SJCRH30 (cell line): ENCODE results near the gene CREB5. TPM values are rescaled to one million over a fixed set of nuclear protein-coding genes. Genes with fewer than 3 reads are reported as not detected.
"Not testable (repeated sequence)": the region's sequence is repeated elsewhere in the genome, so short reads cannot be mapped to it uniquely, and the experiment has no call there.

Source experiments
- DNase-seq, 2 experiments: peaks; one replicate each; pipeline ENCODE4 v3.0.0-alpha.2; 2015 to 2020
- H3K27ac ChIP-seq: fragments of 250-450 bp; sonication (Bioruptor Pico); 2 replicates; pipeline ENCODE4 v1.5.1; 2020; ENCODE audit warnings: mild to moderate bottlenecking, moderate library complexity
- H3K27me3 ChIP-seq: fragments of 250-450 bp; sonication (Bioruptor Pico); 2 replicates; pipeline ENCODE4 v1.5.1; 2020; ENCODE audit warnings: mild to moderate bottlenecking, moderate library complexity
- H3K36me3 ChIP-seq: fragments of 250-450 bp; sonication (Bioruptor Pico); 2 replicates; pipeline ENCODE4 v1.5.1; 2020; ENCODE audit warnings: mild to moderate bottlenecking, moderate library complexity
- H3K4me1 ChIP-seq: fragments of 250-450 bp; sonication (Bioruptor Pico); 2 replicates; pipeline ENCODE4 v1.5.1; 2020; ENCODE audit warnings: mild to moderate bottlenecking, moderate library complexity
- H3K4me3 ChIP-seq: fragments of 250-450 bp; sonication (Bioruptor Pico); 2 replicates; pipeline ENCODE4 v1.5.1; 2020; ENCODE audit warnings: mild to moderate bottlenecking, moderate library complexity
- H3K9me3 ChIP-seq: fragments of 250-450 bp; sonication (Bioruptor Pico); replicated peaks from 2 replicates; pipeline ENCODE4 v1.5.1; 2020; ENCODE audit warnings: mild to moderate bottlenecking, moderate library complexity
- total RNA-seq: library from RNA; depleted of rRNA; stranded (reverse); fragments of >200 nt; shearing (Covaris generic); gene quantifications from 2 replicates; pipeline ENCODE4 v1.2.3, GENCODE V29; 2014

CREB5 gene
- total RNA-seq, 1 experiment from 2014 or later = 20.8 TPM

- Histone ChIP-seq H3K9me3 (no peaks in the 10 kb centered on the region), H3K4me3 (no peak overlapping the region), H3K27ac (no peak overlapping the region), H3K36me3 (no peaks in the 10 kb centered on the region), H3K27me3 (no peaks in the 10 kb centered on the region), H3K4me1 (peaks cover 40% of the 10 kb centered on the region)
- no peak for DNase-seq
Measured at GRCh38 chr7:28584235-28584634, 171.9 kb downstream of the CREB5 start.

- H3K27me3 ChIP-seq = no peaks in the 10 kb centered on the region
- DNase-seq = peak; percentile 30 to 61
- peaks cover 30% of the 10 kb centered on the region for H3K4me1 ChIP-seq
- no peaks in the 10 kb centered on the region for H3K36me3 ChIP-seq
- no peak overlapping the region for H3K27ac ChIP-seq
- no peaks in the 10 kb centered on the region for H3K9me3 ChIP-seq
- H3K4me3 ChIP-seq = no peak overlapping the region
Measured at GRCh38 chr7:28586736-28587135, 174.4 kb downstream of the CREB5 start.

- Histone ChIP-seq H3K27me3 (no peaks in the 10 kb centered on the region), H3K9me3 (no peaks in the 10 kb centered on the region), H3K4me3 (no peak overlapping the region), H3K27ac (no peak overlapping the region), H3K4me1 (peaks cover 30% of the 10 kb centered on the region), H3K36me3 (no peaks in the 10 kb centered on the region)
- peak; percentile 18 to 48 for DNase-seq
Measured at GRCh38 chr7:28587211-28587610, 174.9 kb downstream of the CREB5 start.

GRCh38 chr7:28588602-28589001 lies 176.3 kb downstream of the CREB5 start:
- Histone ChIP-seq H3K9me3 (no peaks in the 10 kb centered on the region), H3K36me3 (no peaks in the 10 kb centered on the region), H3K27ac (no peak overlapping the region), H3K4me3 (no peak overlapping the region), H3K27me3 (no peaks in the 10 kb centered on the region), H3K4me1 (peaks cover 30% of the 10 kb centered on the region)
- peak; percentile 17 to 52 for DNase-seq

GRCh38 chr7:28591041-28591674 lies 178.8 kb downstream of the CREB5 start:
- no peak for DNase-seq
- Histone ChIP-seq H3K27me3 (no peaks in the 10 kb centered on the region), H3K36me3 (no peaks in the 10 kb centered on the region), H3K9me3 (no peaks in the 10 kb centered on the region), H3K4me3 (no peak overlapping the region), H3K27ac (no peak overlapping the region), H3K4me1 (peaks cover 50% of the 10 kb centered on the region)

GRCh38 chr7:28591725-28592349 lies 179.5 kb downstream of the CREB5 start:
- H3K4me1 ChIP-seq = peaks cover 43% of the 10 kb centered on the region
- no peak overlapping the region for H3K27ac ChIP-seq
- no peak for DNase-seq
- no peak overlapping the region for H3K4me3 ChIP-seq
- no peaks in the 10 kb centered on the region for H3K9me3 ChIP-seq
- H3K27me3 ChIP-seq = no peaks in the 10 kb centered on the region
- no peaks in the 10 kb centered on the region for H3K36me3 ChIP-seq

- Histone ChIP-seq H3K27me3 (no peaks in the 10 kb centered on the region), H3K27ac (no peak overlapping the region), H3K4me1 (peaks cover 35% of the 10 kb centered on the region), H3K36me3 (no peaks in the 10 kb centered on the region), H3K9me3 (no peaks in the 10 kb centered on the region), H3K4me3 (no peak overlapping the region)
- no peak for DNase-seq
Measured at GRCh38 chr7:28592861-28593260, 180.5 kb downstream of the CREB5 start.

GRCh38 chr7:28595076-28595475 lies 182.8 kb downstream of the CREB5 start:
- Histone ChIP-seq H3K27me3 (no peaks in the 10 kb centered on the region), H3K36me3 (no peaks in the 10 kb centered on the region), H3K27ac (peak overlapping the region; percentile 18), H3K4me1 (peaks cover 22% of the 10 kb centered on the region), H3K4me3 (no peak overlapping the region), H3K9me3 (no peaks in the 10 kb centered on the region)
- peak; percentile 27 to 64 for DNase-seq

- Histone ChIP-seq H3K4me1 (peaks cover 22% of the 10 kb centered on the region), H3K27me3 (no peaks in the 10 kb centered on the region), H3K36me3 (no peaks in the 10 kb centered on the region), H3K27ac (no peak overlapping the region), H3K4me3 (no peak overlapping the region), H3K9me3 (no peaks in the 10 kb centered on the region)
- peak in 1 of 2 experiments; percentile 10 for DNase-seq
Measured at GRCh38 chr7:28595801-28596200, 183.5 kb downstream of the CREB5 start.

- Histone ChIP-seq H3K9me3 (no peaks in the 10 kb centered on the region), H3K4me1 (peaks cover 22% of the 10 kb centered on the region), H3K27me3 (no peaks in the 10 kb centered on the region), H3K4me3 (no peak overlapping the region), H3K27ac (no peak overlapping the region), H3K36me3 (no peaks in the 10 kb centered on the region)
- no peak for DNase-seq
Measured at GRCh38 chr7:28596245-28596935, 184.1 kb downstream of the CREB5 start.

GRCh38 chr7:28597284-28597683 lies 185.0 kb downstream of the CREB5 start:
- H3K4me1 ChIP-seq = peaks cover 22% of the 10 kb centered on the region
- no peaks in the 10 kb centered on the region for H3K9me3 ChIP-seq
- no peaks in the 10 kb centered on the region for H3K36me3 ChIP-seq
- no peaks in the 10 kb centered on the region for H3K27me3 ChIP-seq
- no peak overlapping the region for H3K27ac ChIP-seq
- DNase-seq = no peak
- no peak overlapping the region for H3K4me3 ChIP-seq

GRCh38 chr7:28598037-28598436 lies 185.7 kb downstream of the CREB5 start:
- not testable (repeated sequence) for H3K9me3 ChIP-seq, H3K36me3 ChIP-seq, H3K4me3 ChIP-seq, H3K27ac ChIP-seq, H3K27me3 ChIP-seq, DNase-seq
- H3K4me1 ChIP-seq = peaks cover 22% of the 10 kb centered on the region

GRCh38 chr7:28598586-28598985 lies 186.3 kb downstream of the CREB5 start:
- no peak overlapping the region for H3K27ac ChIP-seq

GRCh38 chr7:28599411-28599810 lies 187.1 kb downstream of the CREB5 start:
- no peaks in the 10 kb centered on the region for H3K36me3 ChIP-seq
- H3K9me3 ChIP-seq = no peaks in the 10 kb centered on the region
- no peak overlapping the region for H3K4me3 ChIP-seq
- DNase-seq = no peak
- H3K4me1 ChIP-seq = peaks cover 15% of the 10 kb centered on the region
- H3K27me3 ChIP-seq = no peaks in the 10 kb centered on the region
- no peak overlapping the region for H3K27ac ChIP-seq

More at GRCh38 chr7:28598586-28598985, 186.3 kb downstream of the CREB5 start:
- peaks cover 22% of the 10 kb centered on the region for H3K4me1 ChIP-seq
- DNase-seq = no peak
- H3K9me3 ChIP-seq = no peaks in the 10 kb centered on the region
- H3K4me3 ChIP-seq = no peak overlapping the region
- no peaks in the 10 kb centered on the region for H3K36me3 ChIP-seq
- no peaks in the 10 kb centered on the region for H3K27me3 ChIP-seq

- no peak overlapping the region for H3K4me3 ChIP-seq
- no peak overlapping the region for H3K27ac ChIP-seq
- no peaks in the 10 kb centered on the region for H3K36me3 ChIP-seq
- H3K9me3 ChIP-seq = no peaks in the 10 kb centered on the region
- no peaks in the 10 kb centered on the region for H3K4me1 ChIP-seq
- no peaks in the 10 kb centered on the region for H3K27me3 ChIP-seq
- DNase-seq = no peak
Measured at GRCh38 chr7:28602282-28602681, 190.0 kb downstream of the CREB5 start.
